ENCODE measurements around the gene NBPF20.
"Not testable (repeated sequence)": the region's sequence is repeated elsewhere in the genome, so short reads cannot be mapped to it uniquely, and the experiment has no call there.

DNA sequence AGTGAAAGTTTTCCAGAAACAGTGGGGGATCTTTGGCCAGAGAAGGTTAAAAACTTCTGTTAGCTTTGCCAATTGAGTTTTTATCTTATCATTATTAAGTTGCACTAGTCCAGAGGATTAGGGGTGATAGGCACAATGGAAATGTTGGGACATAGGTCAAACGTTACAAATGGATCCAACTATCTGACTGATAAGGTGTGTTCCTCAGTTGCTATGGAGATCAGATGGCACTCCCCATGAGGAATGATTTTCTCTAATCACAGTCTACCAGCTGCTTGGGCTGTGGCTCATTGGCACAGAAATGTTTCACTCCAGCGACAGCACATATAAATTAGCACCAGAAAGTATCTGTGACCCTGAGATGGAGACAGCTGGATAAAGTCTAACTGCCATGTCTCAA is 47.3 kb upstream of the NBPF20 start:
- TF ChIP-seq KDM1A (IDR thresholded peaks at IDR 0.05; ENCODE audit: borderline replicate concordance); SP1 (IDR thresholded peaks at IDR 0.05; ENCODE audit: low read depth, low read length); CREM (IDR thresholded peaks at IDR 0.05; ENCODE audit: low read depth); MYC (IDR thresholded peaks at IDR 0.05; ENCODE audit: insufficient read depth, insufficient read length, insufficient replicate concordance, low read length, severe bottlenecking); NRF1 (conservative IDR thresholded peaks at IDR 0.05; ENCODE audit: low read depth, low read length); POLR2A (IDR thresholded peaks at IDR 0.05; ENCODE audit: low read depth, low read length): not testable (repeated sequence)
- TF ChIP-seq, protein P1, sequence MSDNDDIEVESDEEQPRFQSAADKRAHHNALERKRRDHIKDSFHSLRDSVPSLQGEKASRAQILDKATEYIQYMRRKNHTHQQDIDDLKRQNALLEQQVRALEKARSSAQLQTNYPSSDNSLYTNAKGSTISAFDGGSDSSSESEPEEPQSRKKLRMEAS (IDR thresholded peaks at IDR 0.05; ENCODE audit: low read depth, low read length) = not testable (repeated sequence)
- TF ChIP-seq, protein P2, sequence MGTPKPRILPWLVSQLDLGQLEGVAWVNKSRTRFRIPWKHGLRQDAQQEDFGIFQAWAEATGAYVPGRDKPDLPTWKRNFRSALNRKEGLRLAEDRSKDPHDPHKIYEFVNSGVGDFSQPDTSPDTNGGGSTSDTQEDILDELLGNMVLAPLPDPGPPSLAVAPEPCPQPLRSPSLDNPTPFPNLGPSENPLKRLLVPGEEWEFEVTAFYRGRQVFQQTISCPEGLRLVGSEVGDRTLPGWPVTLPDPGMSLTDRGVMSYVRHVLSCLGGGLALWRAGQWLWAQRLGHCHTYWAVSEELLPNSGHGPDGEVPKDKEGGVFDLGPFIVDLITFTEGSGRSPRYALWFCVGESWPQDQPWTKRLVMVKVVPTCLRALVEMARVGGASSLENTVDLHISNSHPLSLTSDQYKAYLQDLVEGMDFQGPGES (IDR thresholded peaks at IDR 0.05) = not testable (repeated sequence)

Measured in GM12878 (cell line).